NCI-H2029 treated with DMSO at 0.1 percent for 48 hours (cell line): ENCODE data around the gene FAM177A1.
A peak's percentile ranks its signal among the peaks of the same experiment; 100 is the strongest.
"Not testable (repeated sequence)": the region's sequence is repeated elsewhere in the genome, so short reads cannot be mapped to it uniquely, and the experiment has no call there.

Source experiments
- DNase-seq: peaks from one replicate; lab custom pipeline; 2025; lab: John Stamatoyannopoulos, UW

FAM177A1 gene

DNA sequence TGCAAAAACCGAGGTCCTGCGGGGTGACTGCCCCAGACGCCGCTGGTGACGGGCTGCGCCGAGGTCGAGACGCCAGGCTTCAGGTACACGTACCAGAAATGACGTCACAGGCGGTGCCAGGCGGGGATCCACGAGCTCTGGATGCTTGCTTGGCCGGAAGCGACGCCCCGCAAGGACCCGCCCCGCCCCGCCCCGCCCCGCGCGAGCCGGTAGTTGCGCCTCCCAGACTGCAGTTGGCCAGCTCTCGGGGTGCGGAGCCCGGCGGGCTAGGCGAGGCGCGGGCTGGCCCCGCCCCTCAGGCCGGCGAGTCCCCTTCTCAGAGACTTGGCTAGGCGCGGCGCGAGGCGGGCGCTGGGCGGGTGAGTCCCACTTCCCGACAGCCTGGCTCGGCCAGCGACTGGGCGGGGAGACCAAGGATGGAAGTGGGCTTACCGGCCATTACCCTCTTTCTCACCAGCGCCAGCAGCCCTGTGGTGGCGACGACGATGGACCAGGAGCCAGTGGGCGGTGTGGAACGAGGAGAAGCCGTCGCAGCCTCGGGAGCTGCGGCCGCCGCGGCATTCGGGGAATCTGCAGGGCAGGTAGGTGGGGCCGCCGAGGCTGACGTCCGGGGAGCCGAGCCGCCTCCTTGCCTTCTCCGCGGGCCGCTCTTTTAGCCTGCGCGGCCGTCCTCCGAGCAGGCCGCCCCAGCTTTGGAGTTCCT is at the start of gene FAM177A1:
Gene FAM177A1, plus strand, starts transcription at position 225 of the 703 bp plus-strand sequence. Its CDS starts 192 bp downstream, at position 417.
- peak; percentile 100 for DNase-seq

DNA sequence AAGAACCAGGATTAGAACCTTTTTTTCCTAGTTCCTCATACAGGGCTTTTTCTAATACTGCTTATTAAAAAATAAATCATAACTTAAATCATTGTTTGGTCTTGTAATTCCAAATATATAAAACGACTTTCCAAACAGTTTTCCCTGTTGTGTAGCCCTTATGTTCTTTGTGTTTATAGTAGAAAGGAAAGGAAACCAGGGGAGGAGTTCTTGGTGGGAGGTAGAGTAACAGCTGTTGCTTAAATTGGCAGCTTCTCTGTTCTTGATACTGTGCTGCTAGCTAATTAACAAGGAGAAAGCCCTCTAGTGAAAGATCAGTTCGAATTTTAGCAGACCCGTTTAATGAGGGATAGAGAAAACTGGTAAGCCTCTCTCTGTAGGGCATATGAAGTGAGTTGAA is 48.3 kb upstream of the FAM177A1 start:
- no peak for DNase-seq

DNA sequence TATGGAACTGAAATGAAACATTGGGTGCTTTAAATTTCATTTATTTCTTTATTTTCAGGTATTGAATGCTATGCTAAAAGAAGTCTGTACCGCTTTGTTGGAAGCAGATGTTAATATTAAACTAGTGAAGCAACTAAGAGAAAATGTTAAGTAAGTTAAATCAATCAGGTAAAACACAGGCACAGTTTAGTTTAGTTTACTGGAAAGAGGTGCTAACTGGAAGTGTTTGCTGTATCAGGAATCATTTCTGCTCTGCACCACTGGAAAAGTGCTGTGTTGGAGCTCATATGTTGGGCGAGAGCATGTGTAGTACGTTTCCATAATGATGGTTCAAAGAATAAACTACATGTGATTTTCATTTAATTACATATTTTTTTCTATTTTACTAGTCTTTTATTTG is 46.6 kb upstream of the FAM177A1 start:
- no peak for DNase-seq

- no peak for DNase-seq
These were observed 44.5 kb upstream of the FAM177A1 start for GRCh38 chr14:35001621-35002020.

DNA sequence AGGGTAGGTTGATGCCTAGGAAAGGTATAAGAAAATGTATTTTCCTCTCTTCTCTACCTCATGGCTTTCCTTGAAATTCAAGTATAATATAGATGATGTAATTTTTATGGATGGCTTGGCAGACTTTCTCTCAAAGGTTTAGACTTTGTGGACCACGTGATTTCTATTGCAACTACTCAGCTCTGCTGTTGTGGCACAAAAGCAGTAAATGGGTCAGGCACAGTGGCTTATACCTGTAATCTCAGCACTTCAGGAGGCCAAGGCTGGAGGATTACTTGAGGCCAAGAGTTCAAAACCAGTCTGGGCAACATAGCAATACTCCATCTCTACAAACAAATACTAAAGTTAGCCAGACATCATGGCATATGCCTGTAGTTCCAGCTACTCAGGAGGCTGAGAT is 41.2 kb upstream of the FAM177A1 start:
- DNase-seq, result no peak

DNA sequence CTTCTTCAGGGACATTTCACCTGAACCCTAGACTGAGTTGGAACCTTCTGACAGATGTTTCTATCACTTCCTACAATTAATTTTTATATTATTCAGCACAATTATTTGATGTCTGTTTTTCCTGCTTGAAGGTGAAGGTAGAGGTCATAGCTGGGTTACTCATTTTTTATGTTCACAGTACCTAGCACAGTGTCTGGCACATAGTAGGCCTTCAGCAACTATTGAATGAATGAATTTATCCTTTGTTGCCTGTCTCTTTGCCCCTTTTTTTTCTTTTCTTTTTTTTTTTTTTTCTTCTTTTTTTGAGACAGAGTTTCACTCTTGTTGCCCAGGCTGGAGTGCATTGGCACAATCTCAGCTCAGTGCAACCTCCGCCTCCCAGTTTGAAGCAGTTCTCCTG is 29.5 kb upstream of the FAM177A1 start:
- no peak for DNase-seq

- no peak for DNase-seq
These were observed 25.4 kb upstream of the FAM177A1 start for GRCh38 chr14:35020713-35021112.

- DNase-seq, result no peak
These were observed 17.6 kb upstream of the FAM177A1 start for GRCh38 chr14:35028435-35028834.

DNA sequence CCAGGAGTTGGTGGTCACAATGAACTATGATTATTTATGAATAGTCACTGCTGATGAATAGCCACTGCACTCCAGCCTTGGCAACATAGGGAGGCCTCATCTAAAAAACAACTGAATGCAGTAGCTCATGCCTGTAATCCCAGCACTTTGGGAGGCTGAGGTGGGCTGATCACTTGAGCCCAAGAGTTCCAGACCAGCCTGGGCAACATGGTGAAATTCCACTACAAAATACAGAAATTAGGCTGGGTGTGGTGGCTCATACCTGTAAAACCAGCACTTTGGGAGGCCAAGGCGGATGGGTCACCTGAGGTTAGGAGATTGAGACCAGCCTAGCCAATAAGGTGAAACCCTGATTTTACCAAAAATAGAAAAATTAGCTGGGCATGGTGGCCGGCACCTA is 13.5 kb upstream of the FAM177A1 start:
- no peak for DNase-seq

GRCh38 chr14:35034440-35034833 is 11.6 kb upstream of the FAM177A1 start:
- no peak for DNase-seq

GRCh38 chr14:35034944-35035554 is 11.0 kb upstream of the FAM177A1 start:
- not testable (repeated sequence) for DNase-seq

DNA sequence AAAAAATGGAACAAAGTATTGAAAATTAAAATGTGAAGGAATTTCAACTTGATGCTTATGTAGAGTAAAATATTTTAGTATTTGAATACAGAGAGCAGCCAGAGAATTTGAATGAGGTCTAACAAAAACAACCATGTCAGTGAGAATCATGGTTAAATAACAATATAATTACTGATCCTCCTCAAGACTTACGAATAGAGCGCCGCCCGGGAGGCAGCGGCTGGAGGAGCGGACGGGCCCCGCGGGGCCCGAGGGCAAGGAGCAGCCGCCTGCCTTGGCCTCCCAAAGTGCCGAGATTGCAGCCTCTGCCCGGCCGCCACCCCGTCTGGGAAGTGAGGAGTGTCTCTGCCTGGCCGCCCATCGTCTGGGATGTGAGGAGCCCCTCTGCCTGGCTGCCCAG is 7.8 kb upstream of the FAM177A1 start:
- DNase-seq, result not testable (repeated sequence)

DNA sequence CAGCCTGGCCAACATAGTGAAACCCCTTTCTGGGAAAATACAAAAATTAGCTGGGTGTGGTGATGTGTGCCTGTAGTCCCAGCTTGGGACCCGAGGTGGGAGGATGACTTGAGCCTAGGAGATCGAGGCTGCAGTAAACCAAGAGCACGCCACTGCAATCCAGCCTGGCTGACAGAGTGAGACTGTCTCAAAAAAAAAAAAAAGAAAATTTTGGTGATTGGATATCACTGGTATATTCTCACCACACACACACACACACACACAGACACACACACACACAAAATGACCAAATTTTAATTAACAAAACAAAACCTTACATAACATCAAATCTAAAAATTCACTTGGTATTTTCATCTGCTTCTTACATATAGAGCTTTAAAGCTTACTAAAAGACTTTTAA is 3.4 kb upstream of the FAM177A1 start:
- DNase-seq, result no peak

GRCh38 chr14:35043046-35043445 is 3.0 kb upstream of the FAM177A1 start:
- DNase-seq, result no peak

DNA sequence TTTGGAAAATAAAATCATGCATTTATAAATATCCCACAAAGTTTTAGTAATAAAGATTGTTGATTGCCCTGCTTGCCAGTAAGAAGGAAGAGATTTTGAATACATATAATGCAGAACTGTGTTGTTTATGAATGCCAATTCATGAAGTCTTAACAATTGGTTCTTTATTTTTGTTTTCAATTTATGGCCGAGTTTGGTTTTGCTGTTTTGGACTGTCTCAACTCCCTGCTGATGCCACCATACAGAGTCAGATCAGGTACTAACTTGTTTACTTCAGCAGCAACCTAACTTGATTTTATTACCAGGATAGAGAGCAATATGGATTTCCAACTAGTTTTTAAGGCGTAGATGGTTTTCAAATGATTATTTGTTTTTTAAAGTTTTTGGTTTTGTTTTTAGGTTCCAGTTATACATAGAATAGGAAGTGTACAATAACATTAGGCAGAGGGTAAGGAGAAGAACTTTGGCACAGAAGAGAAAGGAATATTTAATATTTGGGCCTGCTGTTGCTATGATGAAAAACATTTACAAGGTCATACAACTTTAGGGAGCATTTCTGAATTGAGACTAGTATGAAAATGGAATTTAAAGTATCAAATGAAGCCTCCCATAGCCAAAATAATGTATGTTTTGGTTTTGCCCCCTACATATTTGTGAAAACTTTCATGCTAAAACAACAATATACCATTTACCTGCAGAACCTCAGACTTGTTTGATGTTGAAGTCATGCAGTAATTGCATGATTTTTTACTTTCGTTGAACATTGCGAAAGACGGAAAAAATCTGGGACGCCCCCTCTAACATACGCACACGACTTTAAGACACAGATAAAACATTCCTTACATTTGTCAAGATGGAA is 904 bp upstream of the FAM177A1 start:
- no peak for DNase-seq

- DNase-seq, result peak; percentile 94
These were observed 349 bp upstream of the FAM177A1 start for GRCh38 chr14:35045798-35046047.

GRCh38 chr14:35046751-35047536 is 872 bp downstream of the FAM177A1 start:
- peak; percentile 87 for DNase-seq

DNA sequence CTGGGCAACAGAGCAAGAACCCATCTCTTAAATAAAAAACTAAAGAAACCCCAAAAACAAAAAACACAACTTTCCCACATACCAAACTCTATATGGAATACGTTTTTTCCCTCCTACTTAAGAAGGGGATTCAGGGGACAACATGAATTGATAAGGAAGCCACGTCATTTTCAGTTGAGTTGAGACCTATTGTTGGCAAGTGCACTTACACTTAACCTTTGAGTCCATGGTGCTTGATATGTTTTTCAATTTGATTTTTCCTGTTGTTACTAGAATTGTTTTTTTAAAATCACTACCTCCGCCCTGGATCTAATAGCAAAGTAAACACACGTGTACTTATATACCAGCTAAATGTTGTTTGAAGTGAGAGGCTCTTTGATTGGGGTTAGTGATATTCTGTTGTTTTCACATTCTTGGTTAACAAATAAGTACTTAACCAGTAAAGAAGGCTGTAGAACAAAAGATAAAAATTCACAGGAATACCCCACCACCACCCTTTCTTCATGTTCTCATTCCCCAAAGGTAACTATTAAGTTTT is 2.0 kb downstream of the FAM177A1 start:
- DNase-seq, result peak; percentile 99

DNA sequence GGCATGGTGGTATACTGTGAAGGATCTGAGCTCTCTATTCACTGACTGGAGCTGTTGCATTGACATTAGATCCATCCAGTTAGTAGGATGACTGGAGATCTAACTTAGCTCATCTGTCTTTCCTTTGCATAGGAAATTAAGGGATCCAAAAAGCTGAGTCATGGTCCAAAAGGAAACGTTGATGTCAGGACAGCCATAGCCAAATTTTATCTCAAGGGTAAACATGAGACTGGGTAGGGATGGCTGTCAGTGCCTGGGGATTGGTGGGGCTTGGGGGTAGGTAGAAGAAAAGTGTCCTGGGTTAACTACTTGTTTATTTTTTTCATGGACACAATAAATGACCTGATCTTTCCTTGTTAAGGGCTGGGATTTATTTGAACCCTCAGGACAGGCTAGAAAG is 4.6 kb downstream of the FAM177A1 start:
- DNase-seq, result no peak

DNA sequence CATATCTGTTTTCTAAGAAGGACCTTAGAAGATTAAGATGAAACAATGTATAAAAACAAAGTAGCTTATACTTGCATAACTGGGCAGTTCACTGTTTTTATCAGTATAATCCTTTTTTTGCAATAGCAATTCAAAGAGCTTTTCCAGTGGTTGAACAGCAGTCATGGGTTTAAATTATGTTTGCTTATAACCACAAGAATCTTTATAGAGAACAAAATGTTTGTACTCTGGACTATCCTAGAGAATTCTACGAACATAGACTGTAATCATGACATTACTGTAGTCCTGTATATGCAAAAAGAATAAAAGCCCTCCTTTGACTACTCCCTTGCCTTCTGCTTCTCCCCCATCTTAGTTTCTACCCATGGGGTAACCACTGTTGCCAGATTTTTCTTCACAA is 5.7 kb downstream of the FAM177A1 start:
- peak; percentile 53 for DNase-seq

DNA sequence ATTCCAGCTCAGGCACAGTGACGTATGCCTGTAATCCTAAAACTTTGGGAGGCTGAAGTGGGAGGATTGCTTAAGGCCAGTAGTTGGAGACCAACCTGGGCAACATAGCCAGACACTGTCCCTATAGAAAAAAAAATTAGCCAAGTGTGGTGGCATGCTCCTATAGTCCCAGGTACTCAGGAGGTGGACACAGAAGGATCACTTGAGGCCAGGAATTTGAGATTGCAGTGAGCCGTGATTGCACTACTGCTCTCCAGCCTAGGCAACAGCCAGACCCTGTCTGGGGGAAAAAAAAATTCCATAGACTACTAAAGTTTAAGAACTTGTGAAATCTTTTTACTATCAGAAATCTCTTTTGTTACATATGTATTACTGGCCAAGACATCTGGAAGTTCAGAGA is 6.6 kb downstream of the FAM177A1 start:
- no peak for DNase-seq

DNA sequence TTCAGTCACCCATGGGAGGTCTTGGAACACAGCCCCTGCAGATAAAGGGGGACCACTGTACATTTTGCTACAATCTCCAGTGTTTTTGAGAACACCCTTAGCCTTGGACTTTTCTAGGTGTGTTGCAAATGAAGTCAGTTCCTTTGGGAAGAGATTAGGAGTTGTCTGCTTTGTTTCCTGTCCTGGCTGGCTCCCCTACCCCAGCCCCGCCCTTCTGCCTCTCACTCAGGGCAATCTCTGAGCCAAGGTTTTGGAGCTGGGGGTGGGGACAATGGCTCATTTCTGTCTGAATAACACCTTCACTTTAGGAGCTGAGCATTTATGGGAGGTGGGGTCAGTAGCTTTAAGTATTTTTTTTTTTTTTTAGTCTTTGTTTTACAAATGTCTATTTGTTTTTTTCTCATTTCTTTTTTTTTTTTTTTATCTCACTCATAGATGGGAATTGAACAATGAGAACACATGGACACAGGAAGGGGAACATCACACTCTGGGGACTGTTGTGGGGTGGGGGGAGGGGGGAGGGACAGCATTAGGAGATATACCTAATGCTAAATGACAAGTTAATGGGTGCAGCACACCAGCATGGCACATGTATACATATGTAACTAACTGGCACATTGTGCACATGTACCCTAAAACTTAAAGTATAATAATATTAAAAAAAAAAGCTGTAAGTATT is 15.2 kb downstream of the FAM177A1 start:
- DNase-seq, result peak; percentile 40
